ENCODE results near the gene OOSP1. TPM values are rescaled to one million over a fixed set of nuclear protein-coding genes. Genes with fewer than 3 reads are reported as not detected.

Gene OOSP1
- total RNA-seq, 1 donor from 2014 or later, result not detected

DNA sequence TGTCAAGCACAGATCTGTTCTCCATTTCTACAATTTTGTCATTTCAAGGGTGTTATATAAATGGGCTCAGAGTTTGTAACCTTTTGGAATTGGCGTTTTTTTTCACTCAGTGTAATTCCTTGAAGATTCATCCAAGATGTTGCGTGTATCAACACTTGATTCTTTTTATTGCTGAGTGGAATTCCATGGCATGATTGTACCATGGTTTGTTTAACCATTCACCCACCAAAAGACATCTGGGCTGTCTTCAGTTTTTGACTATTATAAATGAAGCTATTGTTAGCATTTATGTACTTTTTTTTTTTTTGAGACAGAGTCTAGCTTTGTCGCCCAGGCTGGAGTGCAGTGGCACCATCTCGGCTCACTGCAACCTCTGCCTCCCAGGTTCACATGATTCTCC lies 2.9 kb downstream of the OOSP1 start:
- no peak overlapping the region for H3K4me3 ChIP-seq (ENCODE audit: insufficient read depth, low read depth, low read length)

DNA sequence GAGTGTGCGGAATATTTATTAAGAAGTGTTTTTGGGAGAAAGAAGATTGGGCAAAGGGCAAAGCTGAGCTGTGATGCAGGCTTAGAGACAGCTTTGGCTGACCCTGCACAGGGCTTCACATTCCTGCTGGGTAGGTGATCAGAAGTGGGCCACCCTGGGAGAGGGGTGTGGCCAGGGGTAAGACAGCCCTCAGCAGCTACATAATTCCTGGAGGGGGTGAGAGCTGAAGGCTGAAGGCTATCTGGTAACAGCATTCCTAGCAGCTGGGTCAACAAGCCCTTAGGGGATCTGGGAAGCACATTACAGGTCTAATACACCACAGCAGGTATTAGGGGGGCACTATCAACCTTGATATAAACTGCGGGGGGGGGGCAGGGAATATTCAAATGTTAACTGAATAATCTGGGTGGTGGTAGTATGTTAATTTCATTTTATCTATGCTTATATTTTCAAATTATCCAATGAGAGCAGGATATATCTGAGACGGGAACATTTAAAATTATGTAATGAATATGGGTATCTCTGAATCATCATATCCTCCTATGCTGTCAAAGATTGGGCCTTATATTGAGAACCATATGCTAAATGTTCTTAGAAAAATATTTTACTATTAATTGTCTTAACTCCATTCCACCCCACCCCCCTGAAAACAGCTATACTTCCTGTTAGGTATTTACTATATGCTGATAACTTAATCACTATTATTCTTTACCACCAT lies 5.9 kb downstream of the OOSP1 start:
- no peak overlapping the region for H3K27ac Mint-ChIP-seq (ENCODE audit: unreplicated experiment)
- Histone ChIP-seq H3K9ac (ENCODE audit: low read length) (no peak overlapping the region), H2AFZ (ENCODE audit: low read depth, low read length) (no peak overlapping the region), H3K79me2 (ENCODE audit: insufficient read depth, low read length) (no peaks in the 10 kb centered on the region), H3K4me3 (ENCODE audit: insufficient read depth, low read depth, low read length) (no peak overlapping the region), H3K4me2 (ENCODE audit: low read length) (no peak overlapping the region), H4K20me1 (ENCODE audit: insufficient read depth, low read length) (no peaks in the 10 kb centered on the region), H3K27ac (ENCODE audit: low read depth, low read length) (no peak overlapping the region), H3K9me3 (ENCODE audit: insufficient read depth, low read depth, low read length) (no peaks in the 10 kb centered on the region), H3K27me3 (ENCODE audit: insufficient read depth, low read length) (no peaks in the 10 kb centered on the region), H3K36me3 (ENCODE audit: insufficient read depth, low read length) (no peaks in the 10 kb centered on the region), H3K4me1 (ENCODE audit: insufficient read depth, low read length) (no peaks in the 10 kb centered on the region)
- no peak overlapping the region for H3K4me3 Mint-ChIP-seq (ENCODE audit: unreplicated experiment)
- H3K27me3 Mint-ChIP-seq (ENCODE audit: low read depth, unreplicated experiment), result no peaks in the 10 kb centered on the region
- H3K4me1 Mint-ChIP-seq (ENCODE audit: low read depth, unreplicated experiment), result peaks cover 7% of the 10 kb centered on the region
- no peak for FAIRE-seq
- no peaks in the 10 kb centered on the region for H3K36me3 Mint-ChIP-seq (ENCODE audit: low read depth, unreplicated experiment)
- TF ChIP-seq CTCF (IDR thresholded peaks at IDR 0.05; ENCODE audit: insufficient read depth, low read depth, low read length) (no peak), EZH2 (IDR thresholded peaks at IDR 0.05; ENCODE audit: insufficient read depth, low read length) (no peak)
- no peaks in the 10 kb centered on the region for H3K9me3 Mint-ChIP-seq (ENCODE audit: unreplicated experiment)
- DNase-seq (ENCODE audit: low read depth), result no peak

More for the DNA sequence above, 2.9 kb downstream of the OOSP1 start:
- Mint-ChIP-seq H3K27me3 (ENCODE audit: low read depth, unreplicated experiment) (peaks cover 3% of the 10 kb centered on the region), H3K4me3 (ENCODE audit: unreplicated experiment) (no peak overlapping the region), H3K4me1 (ENCODE audit: low read depth, unreplicated experiment) (peaks cover 7% of the 10 kb centered on the region), H3K9me3 (ENCODE audit: unreplicated experiment) (no peaks in the 10 kb centered on the region), H3K27ac (ENCODE audit: unreplicated experiment) (no peak overlapping the region), H3K36me3 (ENCODE audit: low read depth, unreplicated experiment) (no peaks in the 10 kb centered on the region)
- no peaks in the 10 kb centered on the region for H3K27me3 ChIP-seq (ENCODE audit: insufficient read depth, low read length)
- no peaks in the 10 kb centered on the region for H3K9me3 ChIP-seq (ENCODE audit: insufficient read depth, low read depth, low read length)
- no peaks in the 10 kb centered on the region for H3K36me3 ChIP-seq (ENCODE audit: insufficient read depth, low read length)
- no peaks in the 10 kb centered on the region for H3K79me2 ChIP-seq (ENCODE audit: insufficient read depth, low read length)
- H3K9ac ChIP-seq (ENCODE audit: low read length), result no peak overlapping the region
- H2AFZ ChIP-seq (ENCODE audit: low read depth, low read length), result no peak overlapping the region
- H4K20me1 ChIP-seq (ENCODE audit: insufficient read depth, low read length), result no peaks in the 10 kb centered on the region
- DNase-seq (ENCODE audit: low read depth) (no peak), FAIRE-seq (no peak)
- H3K4me1 ChIP-seq (ENCODE audit: insufficient read depth, low read length), result no peaks in the 10 kb centered on the region
- H3K4me2 ChIP-seq (ENCODE audit: low read length), result no peak overlapping the region
- TF ChIP-seq EZH2 (IDR thresholded peaks at IDR 0.05; ENCODE audit: insufficient read depth, low read length) (no peak), CTCF (IDR thresholded peaks at IDR 0.05; ENCODE audit: insufficient read depth, low read depth, low read length) (no peak)
- H3K27ac ChIP-seq (ENCODE audit: low read depth, low read length), result no peak overlapping the region

DNA sequence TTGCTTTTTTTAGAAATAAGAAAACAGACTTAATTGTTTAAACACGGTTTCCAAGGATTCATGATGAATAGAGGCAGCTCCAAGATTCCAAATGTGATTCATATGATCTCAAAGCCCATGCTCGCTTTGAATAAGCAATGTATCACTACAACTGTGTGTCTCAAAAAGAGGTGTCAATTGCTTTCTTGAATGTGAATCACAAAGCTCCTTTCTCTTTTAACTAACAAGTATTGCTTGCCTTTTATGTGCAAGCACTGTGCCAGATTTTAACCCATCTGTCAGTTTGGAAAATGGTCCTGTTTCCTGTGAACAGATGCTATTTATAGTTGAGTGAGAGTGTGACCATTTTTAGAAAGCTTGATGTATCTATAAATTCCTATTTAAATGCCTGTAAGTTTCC lies 6.5 kb downstream of the OOSP1 start:
- FAIRE-seq (no peak), DNase-seq (ENCODE audit: low read depth) (no peak)
- no peaks in the 10 kb centered on the region for H3K9me3 ChIP-seq (ENCODE audit: insufficient read depth, low read depth, low read length)
- no peaks in the 10 kb centered on the region for H3K4me1 ChIP-seq (ENCODE audit: insufficient read depth, low read length)
- no peaks in the 10 kb centered on the region for H3K79me2 ChIP-seq (ENCODE audit: insufficient read depth, low read length)
- no peak overlapping the region for H3K4me3 Mint-ChIP-seq (ENCODE audit: unreplicated experiment)
- no peaks in the 10 kb centered on the region for H3K36me3 ChIP-seq (ENCODE audit: insufficient read depth, low read length)
- peaks cover 1% of the 10 kb centered on the region for H3K27me3 Mint-ChIP-seq (ENCODE audit: low read depth, unreplicated experiment)
- H3K27ac ChIP-seq (ENCODE audit: low read depth, low read length), result no peak overlapping the region
- H3K9ac ChIP-seq (ENCODE audit: low read length), result no peak overlapping the region
- no peak overlapping the region for H2AFZ ChIP-seq (ENCODE audit: low read depth, low read length)
- no peak overlapping the region for H3K27ac Mint-ChIP-seq (ENCODE audit: unreplicated experiment)
- H3K9me3 Mint-ChIP-seq (ENCODE audit: unreplicated experiment), result no peaks in the 10 kb centered on the region
- TF ChIP-seq EZH2 (IDR thresholded peaks at IDR 0.05; ENCODE audit: insufficient read depth, low read length) (no peak), CTCF (IDR thresholded peaks at IDR 0.05; ENCODE audit: insufficient read depth, low read depth, low read length) (no peak)
- H3K4me3 ChIP-seq (ENCODE audit: insufficient read depth, low read depth, low read length), result no peak overlapping the region
- H3K4me2 ChIP-seq (ENCODE audit: low read length), result no peak overlapping the region
- H4K20me1 ChIP-seq (ENCODE audit: insufficient read depth, low read length), result no peaks in the 10 kb centered on the region
- no peaks in the 10 kb centered on the region for H3K36me3 Mint-ChIP-seq (ENCODE audit: low read depth, unreplicated experiment)
- no peaks in the 10 kb centered on the region for H3K27me3 ChIP-seq (ENCODE audit: insufficient read depth, low read length)
- H3K4me1 Mint-ChIP-seq (ENCODE audit: low read depth, unreplicated experiment), result peaks cover 7% of the 10 kb centered on the region
